Keratinocyte (primary cell): ENCODE results near the gene ROBO3.

Source experiments
- EZH2 ChIP-seq: IDR thresholded peaks from one replicate; pipeline ENCODE4 v1.6.1; 2012; ENCODE audit warnings: inconsistent platforms, mild to moderate bottlenecking, low read length, moderate library complexity
- TF ChIP-seq, protein P1 (sequence below), 3 experiments: IDR thresholded peaks in 1 of 3; conservative IDR thresholded peaks in 1 of 3; optimal IDR thresholded peaks in 1 of 3; 2 replicates in 2 of 3; 3 replicates in 1 of 3; pipeline versions ENCODE3 to v1.5.1; 2011; ENCODE audit warnings: low read length in 3 of 3, mild to moderate bottlenecking in 3 of 3, moderate library complexity in 2 of 3, control low read depth in 1 of 3, inconsistent platforms in 1 of 3; ENCODE audit not compliant: insufficient read depth in 2 of 3; ENCODE audit errors: extremely low read depth in 1 of 3

DNA sequence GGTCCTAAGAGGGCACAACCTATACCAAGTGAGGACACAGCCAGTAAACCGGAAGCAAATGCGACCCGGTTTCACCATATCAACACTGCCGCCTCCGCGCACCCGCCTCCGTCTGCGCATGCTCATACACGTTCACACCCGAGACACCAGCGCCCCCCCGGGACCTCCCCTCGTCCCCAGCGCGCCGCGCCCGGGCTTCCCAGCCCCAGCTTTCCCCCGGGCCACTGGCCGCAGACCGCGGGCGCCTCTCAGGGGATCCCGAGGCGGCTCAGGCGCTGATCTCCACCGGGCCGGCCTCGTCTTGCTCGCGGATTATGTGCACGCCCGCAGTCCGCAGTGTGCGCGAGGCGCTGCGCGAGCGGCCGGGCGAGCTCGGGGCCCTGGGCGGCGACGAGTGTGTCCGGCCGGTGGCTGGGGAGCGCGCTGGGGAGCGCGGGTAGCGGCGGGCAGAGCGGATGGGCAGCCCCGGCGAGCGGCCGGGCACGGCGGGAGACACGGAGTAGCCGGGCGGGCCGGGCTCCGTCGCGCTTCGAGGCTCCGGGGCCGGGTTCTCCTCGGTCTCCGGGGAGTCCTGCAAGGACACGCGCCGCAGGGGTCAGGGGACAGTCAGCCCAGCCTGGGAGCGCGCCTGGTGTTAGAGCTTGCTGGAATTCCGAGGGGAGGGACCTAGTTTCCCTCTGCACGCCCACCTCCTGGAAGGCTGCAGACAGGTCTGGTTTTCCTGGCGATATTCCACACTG lies 55.8 kb downstream of the ROBO3 start:
- TF ChIP-seq, protein P1, sequence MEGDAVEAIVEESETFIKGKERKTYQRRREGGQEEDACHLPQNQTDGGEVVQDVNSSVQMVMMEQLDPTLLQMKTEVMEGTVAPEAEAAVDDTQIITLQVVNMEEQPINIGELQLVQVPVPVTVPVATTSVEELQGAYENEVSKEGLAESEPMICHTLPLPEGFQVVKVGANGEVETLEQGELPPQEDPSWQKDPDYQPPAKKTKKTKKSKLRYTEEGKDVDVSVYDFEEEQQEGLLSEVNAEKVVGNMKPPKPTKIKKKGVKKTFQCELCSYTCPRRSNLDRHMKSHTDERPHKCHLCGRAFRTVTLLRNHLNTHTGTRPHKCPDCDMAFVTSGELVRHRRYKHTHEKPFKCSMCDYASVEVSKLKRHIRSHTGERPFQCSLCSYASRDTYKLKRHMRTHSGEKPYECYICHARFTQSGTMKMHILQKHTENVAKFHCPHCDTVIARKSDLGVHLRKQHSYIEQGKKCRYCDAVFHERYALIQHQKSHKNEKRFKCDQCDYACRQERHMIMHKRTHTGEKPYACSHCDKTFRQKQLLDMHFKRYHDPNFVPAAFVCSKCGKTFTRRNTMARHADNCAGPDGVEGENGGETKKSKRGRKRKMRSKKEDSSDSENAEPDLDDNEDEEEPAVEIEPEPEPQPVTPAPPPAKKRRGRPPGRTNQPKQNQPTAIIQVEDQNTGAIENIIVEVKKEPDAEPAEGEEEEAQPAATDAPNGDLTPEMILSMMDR (optimal IDR thresholded peaks at IDR 0.05 in 1 of 3, IDR thresholded peaks at IDR 0.05 in 1 of 3, conservative IDR thresholded peaks at IDR 0.05 in 1 of 3; ENCODE audit: extremely low read depth in 1 of 3, insufficient read depth in 2 of 3, low read length in 3 of 3): no peak
- TF ChIP-seq EZH2: no peak
